HG03432 (cell line): ENCODE measurements around the gene ACOXL.

Source experiments
- ATAC-seq: cut with Tn5 transposase; IDR thresholded peaks from one replicate; pipeline ENCODE4 v1.9.1; 2021; ENCODE audit warnings: mild to moderate bottlenecking, moderate library complexity; ENCODE audit not compliant: unreplicated experiment

ACOXL gene

GRCh38 chr2:110819711-110820110 is 87.3 kb downstream of the ACOXL start:
- no peak for ATAC-seq

GRCh38 chr2:110820128-110820527 is 87.8 kb downstream of the ACOXL start:
- ATAC-seq: peak; percentile 66

DNA sequence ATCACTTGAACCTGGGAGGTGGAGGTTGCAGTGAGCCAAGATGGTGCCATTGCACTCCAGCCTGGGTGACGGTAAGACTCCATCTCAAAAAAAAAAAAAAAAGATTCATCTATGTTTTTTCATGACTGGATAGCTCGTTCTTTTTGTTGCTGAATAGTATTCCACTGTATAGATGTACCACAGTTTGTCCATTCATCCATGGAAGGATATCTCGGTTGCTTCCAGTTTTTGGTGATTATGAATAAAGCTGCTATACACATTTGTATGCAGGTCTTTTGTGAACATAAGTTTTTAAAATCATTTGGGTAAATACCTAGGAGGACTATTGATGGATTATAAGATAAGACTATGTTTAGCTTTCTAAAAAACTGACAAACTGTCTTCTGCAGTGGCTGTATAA is 90.8 kb downstream of the ACOXL start:
- no peak for ATAC-seq

- no peak for ATAC-seq
Observed at GRCh38 chr2:110827511-110827910, 95.1 kb downstream of the ACOXL start.

GRCh38 chr2:110828330-110828729 is 96.0 kb downstream of the ACOXL start:
- no peak for ATAC-seq

DNA sequence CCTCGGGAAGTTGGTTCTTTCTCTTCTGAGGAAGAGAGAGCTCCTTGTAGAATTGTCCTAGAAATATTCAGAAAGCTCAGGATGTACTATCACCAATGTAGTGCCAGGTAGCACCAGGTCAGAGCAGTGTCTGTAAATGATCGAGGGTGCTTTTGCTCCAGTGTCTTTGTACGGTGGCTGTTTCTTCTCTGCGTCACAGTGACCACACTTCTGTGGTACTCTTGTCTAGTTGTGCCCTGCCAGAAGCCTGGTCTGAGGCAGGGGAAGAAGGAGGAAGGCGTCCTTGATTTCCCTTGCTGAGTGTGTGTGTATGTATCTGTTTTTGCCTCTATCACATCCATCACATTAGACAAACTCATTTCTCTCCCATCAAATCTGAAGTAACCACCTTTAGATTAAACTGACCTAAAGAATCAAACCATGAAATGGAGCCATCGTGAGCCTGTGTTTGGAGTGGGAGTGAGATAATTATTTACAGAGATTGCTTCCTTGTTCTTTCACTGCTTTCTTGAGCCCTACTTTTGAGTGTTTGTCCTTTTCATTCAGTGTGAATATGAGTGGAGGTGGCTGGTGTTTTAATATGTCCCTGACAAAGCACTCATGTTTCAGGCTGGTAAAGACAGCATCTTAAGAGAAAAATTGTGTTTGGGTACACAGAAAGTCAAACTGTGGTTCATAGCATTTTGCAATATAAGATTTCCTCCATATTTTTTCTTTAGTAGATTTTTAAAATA is 97.2 kb downstream of the ACOXL start:
- no peak for ATAC-seq

GRCh38 chr2:110832740-110833139 is 100.4 kb downstream of the ACOXL start:
- no peak for ATAC-seq

- ATAC-seq: no peak
Observed at GRCh38 chr2:110834134-110834827, 101.9 kb downstream of the ACOXL start.

- no peak for ATAC-seq
Observed at GRCh38 chr2:110836671-110837070, 104.3 kb downstream of the ACOXL start.

DNA sequence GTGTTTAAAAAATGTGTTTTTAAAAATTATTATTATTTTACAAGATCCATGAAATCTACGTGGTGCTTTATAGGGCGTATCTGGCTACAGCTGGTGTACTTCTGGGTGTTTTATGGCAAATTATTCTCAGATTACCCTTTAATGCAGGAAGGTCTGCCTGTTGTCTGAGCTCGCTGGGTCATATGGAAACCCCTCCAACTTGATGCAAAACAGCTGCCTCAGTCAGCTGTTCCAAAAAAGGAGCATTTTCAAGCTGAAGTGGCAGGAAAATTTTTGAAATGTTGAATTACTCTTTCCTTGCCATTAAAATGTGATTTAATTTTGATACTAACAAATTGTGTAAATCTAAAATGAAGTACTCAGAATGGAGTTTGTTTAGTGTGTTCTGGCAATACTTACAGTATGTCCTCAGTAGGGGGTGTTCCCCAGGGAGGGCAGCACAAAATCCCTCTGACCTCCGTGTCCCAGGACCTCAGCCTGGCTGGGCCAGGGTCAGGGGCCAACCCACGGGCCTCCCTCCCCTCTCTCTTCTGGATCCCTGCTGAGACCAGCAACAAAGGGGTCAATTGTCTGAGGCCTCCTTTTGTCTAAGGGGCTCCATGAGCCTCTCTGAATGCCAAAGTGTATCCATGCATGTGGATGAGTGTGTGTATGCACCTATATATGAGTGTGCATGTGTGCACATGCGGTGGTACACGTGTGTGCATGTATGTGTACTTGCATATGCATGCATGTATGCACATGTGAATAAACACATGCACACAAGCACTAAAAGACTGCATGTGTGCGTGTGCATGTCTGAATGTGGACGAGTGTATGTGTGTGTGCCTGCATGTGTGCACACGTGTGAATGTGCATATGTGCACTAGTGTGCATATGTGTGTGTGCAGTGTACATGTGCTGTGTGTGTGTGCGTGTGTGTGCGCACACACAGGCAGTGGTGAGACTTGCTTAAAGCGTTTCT is 105.4 kb downstream of the ACOXL start:
- no peak for ATAC-seq

DNA sequence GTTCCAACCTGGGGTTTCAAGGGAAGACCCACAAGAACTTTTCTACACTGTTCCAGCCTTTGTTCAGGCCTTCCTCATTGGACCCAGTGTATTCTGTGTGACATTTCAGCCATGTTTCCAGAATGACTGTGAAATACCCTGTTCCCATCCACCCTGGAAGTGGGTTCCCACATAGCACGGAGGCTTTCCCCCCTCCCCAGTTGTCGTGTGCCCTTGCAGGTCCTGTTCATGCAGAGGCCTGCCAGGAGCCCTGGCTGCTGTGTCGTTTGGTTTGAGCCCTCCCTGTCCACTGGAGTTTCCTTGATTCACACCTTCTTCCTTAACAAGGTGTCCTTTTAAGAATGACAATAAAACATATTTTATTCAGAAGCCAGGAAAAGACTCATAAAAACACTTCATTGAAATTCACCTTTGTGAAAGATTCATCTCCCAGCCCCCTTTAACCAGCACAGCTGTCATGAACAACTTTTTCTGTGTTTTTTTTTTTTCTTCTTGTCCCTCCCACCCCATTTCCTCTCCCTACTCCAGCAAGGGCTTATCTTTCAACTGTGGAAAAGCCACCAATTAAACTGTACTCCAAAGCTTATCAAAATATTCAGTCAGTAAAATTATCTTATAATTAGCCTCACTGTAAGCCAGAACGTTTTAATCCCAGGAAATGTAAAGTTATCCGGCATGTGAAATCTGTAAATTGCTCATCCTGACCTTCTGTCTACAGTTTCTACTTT is 106.4 kb downstream of the ACOXL start:
- no peak for ATAC-seq

DNA sequence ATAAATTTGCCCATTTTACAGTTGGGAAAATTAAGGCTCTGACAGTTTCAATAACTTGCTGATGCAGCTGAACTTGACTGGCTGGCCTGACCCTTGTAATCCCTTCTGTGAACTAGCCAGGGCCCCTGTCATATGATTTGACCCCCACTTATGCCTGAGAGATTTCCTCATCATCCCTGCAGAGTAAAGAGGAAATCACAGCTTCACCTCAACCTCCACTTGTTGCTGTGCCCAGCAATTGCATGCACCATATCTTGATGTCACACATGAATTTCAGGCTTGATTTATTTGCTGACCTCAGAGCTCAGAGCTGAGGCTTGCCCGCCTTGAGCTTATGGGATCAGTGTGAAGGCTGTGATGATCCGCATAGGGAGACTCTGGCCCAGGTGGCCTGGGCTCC is 108.1 kb downstream of the ACOXL start:
- no peak for ATAC-seq

GRCh38 chr2:110842048-110842447 is 109.7 kb downstream of the ACOXL start:
- no peak for ATAC-seq

DNA sequence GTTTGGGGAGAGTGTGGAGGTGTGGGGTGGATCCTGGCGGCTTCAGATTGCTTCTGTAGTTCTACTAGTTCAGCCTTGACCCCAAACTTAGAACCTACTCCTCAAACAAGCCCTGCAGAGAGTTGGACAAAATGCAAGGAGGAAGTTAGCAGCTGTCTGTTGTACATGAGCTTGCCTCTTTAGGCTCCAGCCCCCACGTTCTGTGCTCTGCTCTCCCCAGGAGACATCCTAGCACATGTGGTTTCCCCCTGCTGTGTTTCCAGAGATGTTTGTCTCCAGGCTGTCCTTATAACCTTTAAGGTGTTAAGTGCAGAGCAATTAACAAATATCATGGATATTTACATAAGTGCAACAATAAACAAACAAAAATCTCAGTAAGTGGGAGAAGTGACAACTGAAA is 111.1 kb downstream of the ACOXL start:
- no peak for ATAC-seq

GRCh38 chr2:110843959-110844510 is 111.7 kb downstream of the ACOXL start:
- no peak for ATAC-seq

DNA sequence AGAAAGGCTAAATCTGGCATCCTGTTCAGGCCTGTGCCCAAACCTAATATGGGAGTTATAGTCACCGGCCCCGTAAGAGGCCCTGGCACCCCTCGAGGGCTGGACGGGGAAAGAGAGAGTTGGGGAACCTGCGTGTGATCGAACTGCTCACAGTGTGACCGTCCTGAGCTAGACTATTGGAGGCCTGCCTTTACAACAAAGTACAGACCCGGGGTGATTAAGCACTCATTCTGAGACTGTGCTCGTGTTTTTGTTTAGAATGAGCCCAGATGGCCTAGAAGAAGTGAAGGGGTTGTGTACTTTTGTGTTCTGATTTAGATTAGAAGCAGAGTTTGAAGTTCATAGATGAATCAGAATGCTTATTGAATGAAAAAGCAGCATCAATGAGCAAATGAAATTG is 115.3 kb downstream of the ACOXL start:
- no peak for ATAC-seq

DNA sequence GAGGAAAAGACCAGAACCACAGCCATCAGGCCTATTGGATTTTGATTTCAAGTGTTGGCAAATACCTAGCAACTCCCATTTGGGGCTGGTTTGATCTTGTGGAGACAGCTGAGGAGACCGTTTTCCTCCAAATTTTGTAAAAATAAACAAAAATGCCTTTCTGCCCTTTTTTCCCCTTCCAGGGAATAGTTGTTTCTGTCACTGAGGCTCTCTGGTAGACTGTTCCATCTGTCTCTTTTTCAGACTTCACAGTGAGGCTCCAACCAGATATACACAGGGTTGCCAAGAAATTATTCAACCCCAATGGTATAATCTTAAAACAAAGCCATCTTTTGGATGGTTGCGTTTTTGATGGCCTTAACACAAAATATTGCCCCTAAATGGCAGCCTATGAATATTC is 115.7 kb downstream of the ACOXL start:
- ATAC-seq: no peak

DNA sequence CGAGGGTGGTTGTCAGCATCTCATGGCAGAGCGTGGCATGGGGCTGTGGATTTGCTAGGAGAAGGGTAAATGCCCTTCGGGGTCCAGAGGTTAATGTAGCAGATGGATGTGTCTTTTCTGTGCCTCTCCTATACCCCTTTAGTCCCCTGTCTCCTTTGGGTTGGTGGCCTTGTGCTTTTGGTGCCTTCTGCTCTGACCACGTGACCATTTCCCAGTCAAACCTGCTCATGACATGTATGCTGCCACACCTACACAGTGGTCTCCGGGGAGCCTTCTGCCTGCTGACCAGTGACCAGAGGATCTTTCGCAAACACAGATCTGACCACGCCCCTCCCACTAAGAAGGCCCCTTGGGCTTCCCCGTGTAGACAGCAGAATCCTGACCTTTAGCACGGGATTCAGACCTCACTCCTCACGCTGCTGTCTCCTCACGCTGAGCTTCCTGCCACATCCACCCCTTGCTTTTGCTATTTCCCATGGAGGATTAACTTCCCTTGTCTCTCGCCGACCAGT is 116.2 kb downstream of the ACOXL start:
- ATAC-seq: no peak

GRCh38 chr2:110851531-110851930 is 119.2 kb downstream of the ACOXL start:
- no peak for ATAC-seq

GRCh38 chr2:110852051-110852450 is 119.7 kb downstream of the ACOXL start:
- ATAC-seq: no peak
